A549 (cell line): ENCODE measurements around the gene CPB1. TPM values are rescaled to one million over a fixed set of nuclear protein-coding genes. Genes with fewer than 3 reads are reported as not detected.
A peak's percentile ranks its signal among the peaks of the same experiment; 100 is the strongest.

Experiments
- ATAC-seq, 2 experiments: fragments of 200-7000 bp in 1 of 2; fragments of >200 bp in 1 of 2; cut with Nextera tagmentation in 1 of 2; cut with Tn5 transposase in 1 of 2; 3 replicates each; pipeline versions ENCODE4 v1.8.0 to v1.9.1; 2018 to 2020; ENCODE audit warnings: mild to moderate bottlenecking in 1 of 2, moderate library complexity in 1 of 2
- CTCF ChIA-PET: fragments of 300-600 bp; sonication (Branson Sonifier 250); formaldehyde crosslinking; extraction: SDS; loops from one replicate; lab custom pipeline; 2021; ENCODE audit warnings: antibody characterized with exemption, inconsistent platforms; lab: Yijun Ruan, JAX
- POLR2A ChIA-PET: fragments of 350-600 bp; formaldehyde crosslinking; extraction: SDS; loops from one replicate; lab custom pipeline; 2021; ENCODE audit warnings: antibody characterized with exemption, inconsistent platforms; lab: Yijun Ruan, JAX
- DNase-seq, 2 experiments: peaks; one replicate each; pipeline versions ENCODE4 v3.0.0 to v3.0.0-alpha.2; 2011 to 2016; ENCODE audit warnings: low read depth in 1 of 2, low spot score in 1 of 2
- FAIRE-seq: peaks from 2 replicates; lab custom pipeline; 2011; peaks lifted over from hg19 to GRCh38; lab: Jason Lieb, UNC
- H3K27ac ChIP-seq, 2 experiments: fragments of >200 bp; sonication (Bioruptor Twin); formaldehyde crosslinking; 3 replicates each; pipeline ENCODE4 v1.5.1; 2016 to 2017
- H3K4me1 ChIP-seq: fragments of >200 bp; sonication (Bioruptor Twin); formaldehyde crosslinking; 3 replicates; pipeline ENCODE4 v1.6.1; 2016
- H3K4me2 ChIP-seq: fragments of >200 bp; sonication (Bioruptor Twin); formaldehyde crosslinking; 3 replicates; pipeline ENCODE4 v1.6.1; 2016
- H3K4me3 ChIP-seq: fragments of >200 bp; sonication (Bioruptor Twin); formaldehyde crosslinking; 3 replicates; pipeline ENCODE4 v1.5.1; 2016
- H3K9me3 ChIP-seq: fragments of >200 bp; sonication (Bioruptor Twin); formaldehyde crosslinking; 3 replicates; pipeline ENCODE4 v1.6.1; 2016
- BHLHE40 ChIP-seq: IDR thresholded peaks from 2 replicates; pipeline ENCODE4 v1.6.1; 2012; ENCODE audit warnings: low read depth, low read length, inconsistent platforms
- CBX2 ChIP-seq: fragments of 200-600 bp; sonication (generic); IDR thresholded peaks from 2 replicates; pipeline ENCODE4 v1.6.1; 2016; ENCODE audit warnings: low read depth, mild to moderate bottlenecking, borderline replicate concordance
- CBX8 ChIP-seq: fragments of 200-600 bp; sonication (generic); IDR thresholded peaks from 2 replicates; pipeline ENCODE4 v1.6.1; 2016
- CTCF ChIP-seq: fragments of >200 bp; sonication (Bioruptor Twin); formaldehyde crosslinking; IDR thresholded peaks from 3 replicates; pipeline ENCODE4 v1.5.1; 2016
- ELK1 ChIP-seq: fragments of 150-350 bp; IDR thresholded peaks from 2 replicates; pipeline ENCODE4 v1.6.1; 2014; ENCODE audit warnings: low read depth, mild to moderate bottlenecking, low read length
- GATA3 ChIP-seq: IDR thresholded peaks from 2 replicates; pipeline ENCODE4 v1.6.1; 2012; ENCODE audit warnings: borderline replicate concordance
- MYC ChIP-seq: IDR thresholded peaks from 2 replicates; pipeline ENCODE4 v1.6.1; 2012; ENCODE audit warnings: mild to moderate bottlenecking, inconsistent platforms, low read length, improper control_type of control experiment, borderline replicate concordance
- RAD21 ChIP-seq, 2 experiments: fragments of >200 bp in 1 of 2; sonication (Bioruptor Twin) in 1 of 2; formaldehyde crosslinking in 1 of 2; IDR thresholded peaks in 1 of 2; conservative IDR thresholded peaks in 1 of 2; 2 replicates in 1 of 2; 3 replicates in 1 of 2; pipeline ENCODE4 v1.6.1; 2012 to 2018; ENCODE audit warnings: inconsistent platforms in 1 of 2
- REST ChIP-seq: fragments of 200-600 bp; sonication (generic); IDR thresholded peaks from 2 replicates; pipeline ENCODE4 v1.6.1; 2016; ENCODE audit warnings: antibody characterized with exemption, mild to moderate bottlenecking, moderate library complexity
- SMC3 ChIP-seq: fragments of >200 bp; sonication (Bioruptor Twin); formaldehyde crosslinking; IDR thresholded peaks from 3 replicates; pipeline ENCODE4 v1.6.1; 2018; ENCODE audit warnings: inconsistent platforms
- TFCP2L1 ChIP-seq: fragments of 250-450 bp; sonication (Bioruptor Pico); IDR thresholded peaks from 2 replicates; pipeline ENCODE4 v1.5.0; 2021; ENCODE audit warnings: mild to moderate bottlenecking
- ZC3H11A ChIP-seq: fragments of 450-650 bp; IDR thresholded peaks from 2 replicates; pipeline ENCODE4 v1.6.1; 2014; ENCODE audit warnings: antibody characterized with exemption, mild to moderate bottlenecking
- ZNF302 ChIP-seq: fragments of 250-450 bp; sonication (Bioruptor Pico); IDR thresholded peaks from 2 replicates; pipeline ENCODE4 v1.9.0; 2021; ENCODE audit warnings: inconsistent platforms, mild to moderate bottlenecking, moderate library complexity
- polyA plus RNA-seq, 4 experiments: library from polyadenylated mRNA; depleted of rRNA in 3 of 4; stranded (reverse); fragments of >200 nt; fragmentation: RNase III in 1 of 4; extraction: RNeasy Plus Mini Kit Qiagen cat#74134 plus additional on column Dnase treatment in 1 of 4; gene quantifications; 2 replicates in 3 of 4; 3 replicates in 1 of 4; pipeline ENCODE4 v1.2.3, GENCODE V29; 2011 to 2017
- TF ChIP-seq, protein P1 (sequence below): fragments of >200 bp; sonication (Bioruptor Twin); formaldehyde crosslinking; IDR thresholded peaks from 3 replicates; pipeline ENCODE4 v1.6.1; 2016
- TF ChIP-seq, protein P2 (sequence below): IDR thresholded peaks from 2 replicates; pipeline ENCODE4 v1.6.1; 2012
- TF ChIP-seq, protein P3 (sequence below): IDR thresholded peaks from 2 replicates; pipeline ENCODE4 v1.6.1; 2012

Gene CPB1
- polyA plus RNA-seq, 2 of the 4 experiments (the other 2 are of a cell fraction), result not detected

- H3K4me3 ChIP-seq, result no peak overlapping the region
- TF ChIP-seq REST (no peak), GATA3 (no peak), ELK1 (no peak)
- H3K4me2 ChIP-seq, result no peak overlapping the region
- FAIRE-seq, result peak; percentile 43
- POLR2A ChIA-PET, result no interaction called here
- CTCF ChIA-PET, result interaction anchor here (0.5 to 0.6 kb wide), 2 partner anchors 360 to 488 kb away, joined by 3 read pairs; no protein-coding TSS in a partner anchor
- no peak for ATAC-seq
- H3K9me3 ChIP-seq, result no peaks in the 10 kb centered on the region
- H3K4me1 ChIP-seq, result no peaks in the 10 kb centered on the region
- no peak for DNase-seq
- no peak overlapping the region for H3K27ac ChIP-seq
These were observed 50.5 kb downstream of the CPB1 start for GRCh38 chr3:148878095-148878494.

- no peaks in the 10 kb centered on the region for H3K4me1 ChIP-seq
- CTCF ChIA-PET, result interaction anchor here (1.1 kb wide), 1 partner anchor 75 kb away, joined by 3 read pairs; no protein-coding TSS in a partner anchor
- no peak overlapping the region for H3K27ac ChIP-seq
- H3K4me3 ChIP-seq, result no peak overlapping the region
- ATAC-seq (no peak), DNase-seq (no peak), FAIRE-seq (no peak)
- no peaks in the 10 kb centered on the region for H3K9me3 ChIP-seq
- POLR2A ChIA-PET, result no interaction called here
- TF ChIP-seq, protein P1, sequence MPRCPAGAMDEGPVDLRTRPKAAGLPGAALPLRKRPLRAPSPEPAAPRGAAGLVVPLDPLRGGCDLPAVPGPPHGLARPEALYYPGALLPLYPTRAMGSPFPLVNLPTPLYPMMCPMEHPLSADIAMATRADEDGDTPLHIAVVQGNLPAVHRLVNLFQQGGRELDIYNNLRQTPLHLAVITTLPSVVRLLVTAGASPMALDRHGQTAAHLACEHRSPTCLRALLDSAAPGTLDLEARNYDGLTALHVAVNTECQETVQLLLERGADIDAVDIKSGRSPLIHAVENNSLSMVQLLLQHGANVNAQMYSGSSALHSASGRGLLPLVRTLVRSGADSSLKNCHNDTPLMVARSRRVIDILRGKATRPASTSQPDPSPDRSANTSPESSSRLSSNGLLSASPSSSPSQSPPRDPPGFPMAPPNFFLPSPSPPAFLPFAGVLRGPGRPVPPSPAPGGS, result no peak
- TF ChIP-seq BHLHE40 (no peak), CBX8 (no peak), MYC (no peak), CBX2 (no peak), TFCP2L1 (no peak), ZNF302 (CRISPR knock-in tag) (no peak), RAD21 (conservative IDR thresholded peaks at IDR 0.05 in 1 of 2, IDR thresholded peaks at IDR 0.05 in 1 of 2) (no peak)
- TF ChIP-seq, protein P2, sequence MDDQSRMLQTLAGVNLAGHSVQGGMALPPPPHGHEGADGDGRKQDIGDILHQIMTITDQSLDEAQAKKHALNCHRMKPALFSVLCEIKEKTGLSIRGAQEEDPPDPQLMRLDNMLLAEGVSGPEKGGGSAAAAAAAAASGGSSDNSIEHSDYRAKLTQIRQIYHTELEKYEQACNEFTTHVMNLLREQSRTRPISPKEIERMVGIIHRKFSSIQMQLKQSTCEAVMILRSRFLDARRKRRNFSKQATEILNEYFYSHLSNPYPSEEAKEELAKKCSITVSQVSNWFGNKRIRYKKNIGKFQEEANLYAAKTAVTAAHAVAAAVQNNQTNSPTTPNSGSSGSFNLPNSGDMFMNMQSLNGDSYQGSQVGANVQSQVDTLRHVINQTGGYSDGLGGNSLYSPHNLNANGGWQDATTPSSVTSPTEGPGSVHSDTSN, result no peak
- TF ChIP-seq, protein P3, sequence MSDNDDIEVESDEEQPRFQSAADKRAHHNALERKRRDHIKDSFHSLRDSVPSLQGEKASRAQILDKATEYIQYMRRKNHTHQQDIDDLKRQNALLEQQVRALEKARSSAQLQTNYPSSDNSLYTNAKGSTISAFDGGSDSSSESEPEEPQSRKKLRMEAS, result no peak
- no peak overlapping the region for H3K4me2 ChIP-seq
These were observed 51.6 kb downstream of the CPB1 start for GRCh38 chr3:148879256-148879655.

DNA sequence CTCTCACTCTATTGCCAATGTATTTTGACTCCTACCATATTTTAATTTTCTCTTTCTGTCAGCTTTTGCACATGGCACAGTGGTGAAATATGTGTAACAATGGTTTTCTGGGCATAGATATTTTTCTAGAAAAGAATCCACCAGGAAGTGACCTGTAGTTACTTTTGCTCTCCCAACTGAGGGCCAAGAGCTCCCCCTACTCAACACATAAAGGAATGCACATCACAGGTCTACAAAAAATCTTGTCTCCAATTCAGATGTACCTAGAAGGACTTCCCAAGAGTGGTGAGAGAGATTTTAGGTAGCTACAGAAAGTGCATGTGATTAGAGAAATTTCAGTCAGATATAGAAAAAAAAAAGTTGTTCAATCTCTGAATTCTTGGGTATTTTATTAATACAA, 53.1 kb downstream of the CPB1 start:
- POLR2A ChIA-PET, result no interaction called here
- Histone ChIP-seq H3K4me3 (no peak overlapping the region), H3K4me1 (no peaks in the 10 kb centered on the region), H3K4me2 (no peak overlapping the region), H3K27ac (no peak overlapping the region), H3K9me3 (no peaks in the 10 kb centered on the region)
- TF ChIP-seq SMC3 (0 out of 3 replicates have a peak, but pooled peaks have one; percentile 11), RAD21 (conservative IDR thresholded peaks at IDR 0.05 in 1 of 2, IDR thresholded peaks at IDR 0.05 in 1 of 2) (peak; percentile 48 to 65; a peak in 4 of 5 replicates), ZC3H11A (no peak), CTCF (peak; percentile 29)
- no peak for FAIRE-seq
- peak; percentile 28 to 47 for DNase-seq
- CTCF ChIA-PET, result interaction anchor here (0.6 to 1.6 kb wide), 5 partner anchors 9 to 634 kb away, joined by 3 to 6 read pairs (median 3); no protein-coding TSS in a partner anchor
- ATAC-seq, result peak; percentile 54 to 72; a peak in 4 of 6 replicates
